HL-60 (cell line): ENCODE results near the gene MRPS7.

Source experiments
- DNase-seq, 2 experiments: peaks; one replicate each; pipeline ENCODE4 v3.0.0-alpha.2; 2010 to 2020; ENCODE audit warnings: low read depth in 1 of 2, low spot score in 1 of 2
- H3K27ac ChIP-seq: fragments of 250-450 bp; sonication (Bioruptor Pico); replicated peaks from 2 replicates; pipeline ENCODE4 v1.5.1; 2020; ENCODE audit warnings: mild to moderate bottlenecking, moderate library complexity
- H3K27me3 ChIP-seq: fragments of 250-450 bp; sonication (Bioruptor Pico); 2 replicates; pipeline ENCODE4 v1.5.1; 2021; ENCODE audit warnings: mild to moderate bottlenecking, moderate library complexity; ENCODE audit not compliant: insufficient read depth, poor library complexity, severe bottlenecking
- H3K4me3 ChIP-seq: replicated peaks from 2 replicates; pipeline ENCODE4 v1.5.1; 2011; ENCODE audit warnings: mild to moderate bottlenecking, control low read depth, low read length; ENCODE audit not compliant: insufficient read depth
- GABPA ChIP-seq: IDR thresholded peaks from 2 replicates; pipeline ENCODE4 v1.6.1; 2012; ENCODE audit warnings: low read depth
- POLR2AphosphoS5 ChIP-seq: IDR thresholded peaks from 2 replicates; pipeline ENCODE4 v1.6.1; 2012; ENCODE audit warnings: low read depth
- REST ChIP-seq: IDR thresholded peaks from 2 replicates; pipeline ENCODE4 v1.6.1; 2012; ENCODE audit warnings: low read depth; ENCODE audit not compliant: insufficient replicate concordance
- SPI1 ChIP-seq: IDR thresholded peaks from 2 replicates; pipeline ENCODE4 v1.6.1; 2012; ENCODE audit warnings: low read depth, mild to moderate bottlenecking, borderline replicate concordance
- TF ChIP-seq, protein P1 (sequence below): IDR thresholded peaks from one replicate; pipeline ENCODE4 v1.5.1; 2011; ENCODE audit warnings: low read length, control low read depth, inconsistent platforms; ENCODE audit not compliant: insufficient read depth

MRPS7 gene

GRCh38 chr17:75271233-75271954 lies 9.7 kb downstream of the MRPS7 start:
- DNase-seq = peak; percentile 73 to 80
- peak overlapping the region; percentile 98 for H3K27ac ChIP-seq
- H3K27me3 ChIP-seq = no peaks in the 10 kb centered on the region
- peak overlapping the region; percentile 70 for H3K4me3 ChIP-seq
- TF ChIP-seq POLR2AphosphoS5 = no peak; the same call in 1 of the 2 replicates
- TF ChIP-seq REST = peak; percentile 7
- peak; percentile 61 for TF ChIP-seq GABPA
- peak; percentile 48; the same call in 1 of the 2 replicates for TF ChIP-seq SPI1
- TF ChIP-seq, protein P1, sequence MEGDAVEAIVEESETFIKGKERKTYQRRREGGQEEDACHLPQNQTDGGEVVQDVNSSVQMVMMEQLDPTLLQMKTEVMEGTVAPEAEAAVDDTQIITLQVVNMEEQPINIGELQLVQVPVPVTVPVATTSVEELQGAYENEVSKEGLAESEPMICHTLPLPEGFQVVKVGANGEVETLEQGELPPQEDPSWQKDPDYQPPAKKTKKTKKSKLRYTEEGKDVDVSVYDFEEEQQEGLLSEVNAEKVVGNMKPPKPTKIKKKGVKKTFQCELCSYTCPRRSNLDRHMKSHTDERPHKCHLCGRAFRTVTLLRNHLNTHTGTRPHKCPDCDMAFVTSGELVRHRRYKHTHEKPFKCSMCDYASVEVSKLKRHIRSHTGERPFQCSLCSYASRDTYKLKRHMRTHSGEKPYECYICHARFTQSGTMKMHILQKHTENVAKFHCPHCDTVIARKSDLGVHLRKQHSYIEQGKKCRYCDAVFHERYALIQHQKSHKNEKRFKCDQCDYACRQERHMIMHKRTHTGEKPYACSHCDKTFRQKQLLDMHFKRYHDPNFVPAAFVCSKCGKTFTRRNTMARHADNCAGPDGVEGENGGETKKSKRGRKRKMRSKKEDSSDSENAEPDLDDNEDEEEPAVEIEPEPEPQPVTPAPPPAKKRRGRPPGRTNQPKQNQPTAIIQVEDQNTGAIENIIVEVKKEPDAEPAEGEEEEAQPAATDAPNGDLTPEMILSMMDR = peak; percentile 39

GRCh38 chr17:75271955-75272847 lies 10.5 kb downstream of the MRPS7 start:
- TF ChIP-seq POLR2AphosphoS5 (no peak), SPI1 (no peak), GABPA (no peak), REST (no peak)
- TF ChIP-seq, protein P1 = no peak
- peak overlapping the region; percentile 70 for H3K4me3 ChIP-seq
- no peaks in the 10 kb centered on the region for H3K27me3 ChIP-seq
- peak overlapping the region; percentile 98 for H3K27ac ChIP-seq
- DNase-seq = peak in 1 of 2 experiments; percentile 41

GRCh38 chr17:75272848-75273184 lies 11.1 kb downstream of the MRPS7 start:
- no peak for DNase-seq
- Histone ChIP-seq H3K4me3 (peak overlapping the region; percentile 70), H3K27ac (peak overlapping the region; percentile 98), H3K27me3 (no peaks in the 10 kb centered on the region)
- TF ChIP-seq POLR2AphosphoS5 = peak; percentile 45; the same call in 1 of the 2 replicates
- TF ChIP-seq GABPA = no peak
